ENCODE measurements around the gene KLC4. TPM values are rescaled to one million over a fixed set of nuclear protein-coding genes. Genes with fewer than 3 reads are reported as not detected.

Gene KLC4
- total RNA-seq (2022; extraction: Qiagen RNA extraction), result 5.9 to 8.6 TPM (median 7.6 TPM) in 5 replicates

DNA sequence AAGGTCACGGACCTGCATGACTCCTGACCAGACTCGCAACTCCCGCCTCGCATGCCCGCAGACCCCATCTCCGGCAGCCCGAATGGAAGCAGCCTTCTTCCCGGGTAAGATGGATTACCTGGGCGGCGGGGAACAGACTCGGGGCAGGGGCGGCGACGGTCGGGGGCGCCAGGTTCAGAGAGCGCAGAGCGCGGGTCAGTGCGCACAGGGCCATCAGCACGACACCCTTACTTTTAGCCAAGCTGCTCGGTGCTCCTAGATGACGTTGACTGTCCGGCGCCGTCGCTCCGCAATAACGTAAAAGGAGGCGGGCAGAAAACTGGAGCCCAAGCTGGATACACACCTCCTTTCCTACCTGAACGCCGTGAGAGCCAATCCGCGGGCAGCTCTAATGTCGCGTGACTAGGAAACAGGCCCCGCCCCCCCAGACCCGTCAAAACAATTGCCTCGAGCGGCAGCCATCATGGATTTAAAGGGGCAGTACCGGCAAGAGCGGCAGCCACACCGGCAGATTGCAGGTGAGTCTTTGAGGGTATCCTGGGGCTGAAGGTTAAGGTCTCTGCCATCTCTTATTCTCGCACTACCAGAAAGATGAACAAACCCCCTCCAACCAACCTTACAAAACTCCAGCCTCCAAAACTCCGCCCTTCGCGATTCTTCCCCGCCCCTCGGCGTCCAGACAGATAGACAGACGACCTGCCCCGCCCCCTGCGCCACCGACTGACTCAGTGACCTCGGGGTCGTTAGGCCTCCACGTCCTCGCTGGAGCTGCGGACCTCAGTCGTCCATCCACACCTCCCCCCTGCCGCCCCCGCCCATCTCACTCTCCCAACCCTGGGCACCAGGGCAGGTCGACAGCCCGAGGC, at the start of gene KLC4, which contains the start of gene MRPL2:
KLC4 (plus strand) TSS at position 464 of the 866 bp plus-strand sequence. CDS start 1,705 bp downstream, outside the sequence.
MRPL2 (minus strand) TSS at position 267 of the 866 bp plus-strand sequence; CDS start at position 214, 53 bp downstream.

DNA sequence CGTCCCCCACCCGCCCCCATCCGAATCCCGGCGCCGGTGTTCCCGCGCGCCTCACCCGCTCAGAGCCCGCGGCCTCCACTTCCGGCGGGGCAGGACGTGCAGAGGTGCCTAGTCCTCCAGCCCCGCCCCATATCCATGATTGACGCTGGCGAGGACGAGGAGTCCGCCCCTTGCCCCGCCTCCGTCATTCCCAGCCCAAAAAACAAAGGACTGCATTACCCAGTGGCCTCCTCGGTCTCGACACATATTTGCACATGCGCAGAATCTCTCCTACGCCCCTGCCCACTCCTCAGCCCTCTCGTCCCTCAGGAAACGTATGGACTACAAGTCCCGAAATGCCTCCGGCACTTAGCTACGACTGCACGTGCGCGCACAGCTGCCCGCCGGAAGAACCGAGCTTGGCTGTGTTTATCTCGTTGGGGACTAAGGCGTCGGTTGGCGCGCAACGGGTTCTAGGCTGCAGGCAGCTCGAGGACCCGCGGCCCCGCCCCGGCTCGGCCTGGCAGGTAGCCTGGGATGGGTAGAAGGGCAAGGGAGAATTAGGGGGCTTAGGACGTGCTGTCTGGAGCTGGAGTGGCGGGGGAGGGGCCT, 45.5 kb upstream of the KLC4 start, which contains the start of the genes KLHDC3 and MEA1:
KLHDC3 (plus strand) TSS at position 407 of the 591 bp plus-strand sequence. CDS start 2,944 bp downstream, outside the sequence.
MEA1 (minus strand) TSS at position 104 of the 591 bp plus-strand sequence. CDS start 133 bp downstream, outside the sequence.

DNA sequence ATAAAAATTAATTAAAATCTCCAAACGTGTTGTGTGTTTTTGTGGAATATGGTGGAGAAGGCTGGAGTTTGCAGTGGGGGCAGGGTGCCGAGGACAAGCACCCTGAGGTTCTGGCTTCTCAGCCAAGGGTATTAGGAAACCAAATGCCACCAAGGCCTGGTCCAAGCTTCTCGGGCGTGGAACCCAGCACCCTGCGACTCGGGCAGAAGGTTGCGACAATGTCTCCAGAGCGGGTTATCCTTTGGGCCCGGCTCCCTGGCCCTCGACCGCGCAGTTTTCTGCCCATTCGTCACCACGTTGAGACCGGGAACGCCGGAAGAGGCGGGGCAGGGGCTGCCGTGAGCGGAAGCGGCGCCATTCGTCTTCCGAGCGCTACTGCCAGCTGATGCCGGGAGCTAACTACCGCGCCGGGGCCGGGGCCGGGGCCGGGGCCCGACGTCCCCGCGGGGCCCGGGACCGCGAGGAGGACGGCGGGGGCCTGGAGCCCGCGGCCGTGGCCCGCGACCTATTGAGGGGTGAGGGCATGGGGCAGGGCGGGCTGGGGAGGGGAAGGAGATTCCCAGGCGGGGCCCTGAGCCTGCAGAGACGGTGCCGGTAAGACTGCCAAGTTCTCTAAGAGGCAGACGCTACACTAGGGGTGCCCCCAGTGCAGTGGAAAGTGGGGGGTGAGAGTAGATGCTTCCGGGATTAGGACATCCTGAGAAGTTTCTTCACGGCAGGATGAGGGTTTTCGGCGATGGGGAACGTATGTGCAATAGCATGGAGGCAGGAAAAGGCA, 38.0 kb upstream of the KLC4 start, which contains the start of gene RRP36:
RRP36 (plus strand) TSS at position 354 of the 778 bp plus-strand sequence; CDS start at position 386, 32 bp downstream.

DNA sequence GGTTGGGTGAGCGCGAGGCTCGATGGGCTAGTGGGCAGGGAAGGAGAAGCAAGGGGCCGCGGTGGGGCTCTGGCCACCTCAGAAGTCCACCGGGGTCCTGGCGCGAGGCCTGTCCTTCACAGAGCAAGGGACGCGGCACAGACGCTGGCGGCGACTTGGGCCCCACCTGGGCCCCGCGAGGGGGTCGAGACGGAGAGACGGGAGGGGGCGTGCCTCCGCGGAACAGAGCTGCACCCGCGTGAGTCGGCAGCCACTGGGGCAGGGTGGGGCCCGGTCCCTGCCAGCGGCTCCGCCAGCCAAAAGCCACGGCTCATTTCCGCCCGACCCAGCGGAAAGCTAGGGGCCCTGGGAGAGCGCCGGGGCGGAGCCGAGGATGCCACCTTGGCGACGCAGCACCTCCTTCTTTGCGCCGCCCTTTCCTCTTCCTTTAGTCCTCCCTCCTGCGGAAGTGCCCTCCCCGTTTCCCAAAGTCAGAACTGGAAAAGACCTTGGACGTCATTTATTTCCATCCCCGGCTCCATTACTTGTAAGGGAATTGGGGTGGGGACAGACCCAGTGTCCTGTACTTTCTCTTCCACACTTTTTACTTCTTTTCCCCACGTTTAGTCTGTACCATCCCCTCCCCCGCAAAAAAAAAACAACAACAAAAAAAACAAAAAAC, 5.8 kb upstream of the KLC4 start, which contains the start of gene CUL7:
CUL7 (minus strand) TSS at position 307 of the 661 bp plus-strand sequence. CDS start 1,063 bp downstream, outside the sequence.

DNA sequence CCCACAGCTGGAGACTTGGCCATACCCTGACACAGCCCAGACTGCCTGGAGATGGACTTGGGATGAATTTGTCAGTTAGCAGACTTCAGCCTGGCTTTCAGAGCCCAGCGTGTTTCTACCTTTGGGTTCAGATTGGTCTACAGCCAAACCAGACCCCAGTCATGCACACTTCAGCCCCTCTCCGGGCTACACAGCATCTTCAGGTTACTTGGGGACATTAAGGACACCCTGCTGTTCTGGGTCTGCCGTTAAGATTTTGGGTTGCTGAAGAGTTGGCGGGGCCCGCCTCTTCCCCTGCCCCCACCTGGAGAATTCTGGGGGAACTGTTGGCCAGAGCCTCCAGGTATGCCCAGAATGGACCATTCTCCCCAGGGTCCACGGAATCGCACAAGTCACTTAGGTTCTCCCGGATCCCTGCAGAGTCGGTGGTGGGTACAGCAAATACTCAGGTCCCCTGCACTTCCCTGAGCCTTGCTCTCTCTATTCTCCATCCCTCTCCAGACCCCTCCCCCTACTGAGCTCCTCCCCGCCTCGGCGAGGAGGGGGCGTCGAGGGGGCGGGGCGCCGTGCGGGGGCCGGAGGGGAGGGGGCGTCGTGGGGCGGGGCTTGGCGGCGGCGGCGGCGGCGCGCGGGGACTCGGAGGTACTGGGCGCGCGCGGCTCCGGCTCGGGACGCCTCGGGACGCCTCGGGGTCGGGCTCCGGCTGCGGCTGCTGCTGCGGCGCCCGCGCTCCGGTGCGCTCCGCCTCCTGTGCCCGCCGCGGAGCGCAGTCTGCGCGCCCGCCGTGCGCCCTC, 16.4 kb downstream of the KLC4 start, which contains the start of gene PTK7:
PTK7 (plus strand) TSS at position 645 of the 794 bp plus-strand sequence. CDS start 175 bp downstream, outside the sequence.

Other genes starting within 250 kb of the KLC4 start
- gene RPL7L1, start 180.0 kb upstream of the KLC4 start, total RNA-seq (2022; extraction: Qiagen RNA extraction), result 65.5 to 98.2 TPM (median 67.6 TPM) in 5 replicates
- not detected in 5 replicates for gene PTCRA, start 143.6 kb upstream of the KLC4 start, total RNA-seq (2022; extraction: Qiagen RNA extraction)
- 39.0 to 46.5 TPM (median 44.9 TPM) in 5 replicates for gene CNPY3, start 130.2 kb upstream of the KLC4 start, total RNA-seq (2022; extraction: Qiagen RNA extraction)
- gene GNMT, start 98.9 kb upstream of the KLC4 start, total RNA-seq (2022; extraction: Qiagen RNA extraction), result 0.10 to 0.14 TPM (median 0.12 TPM) in 4 of 5 replicates, not detected in the other
- gene PEX6, start 80.5 kb upstream of the KLC4 start, total RNA-seq (2022; extraction: Qiagen RNA extraction), result 6.7 to 10.0 TPM (median 9.7 TPM) in 5 replicates
- gene PPP2R5D, start 75.1 kb upstream of the KLC4 start, total RNA-seq (2022; extraction: Qiagen RNA extraction), result 25.0 to 30.2 TPM (median 27.5 TPM) in 5 replicates
- gene MEA1, start 45.7 kb upstream of the KLC4 start, total RNA-seq (2022; extraction: Qiagen RNA extraction), result 88.9 to 97.4 TPM (median 95.8 TPM) in 5 replicates
- 24.9 to 33.1 TPM (median 30.2 TPM) in 5 replicates for gene KLHDC3, start 45.4 kb upstream of the KLC4 start, total RNA-seq (2022; extraction: Qiagen RNA extraction)
- 67.9 to 75.6 TPM (median 70.9 TPM) in 5 replicates for gene RRP36, start 38.0 kb upstream of the KLC4 start, total RNA-seq (2022; extraction: Qiagen RNA extraction)
- gene CUL7, start 5.8 kb upstream of the KLC4 start, total RNA-seq (2022; extraction: Qiagen RNA extraction), result 6.3 to 9.0 TPM (median 7.6 TPM) in 5 replicates
- gene MRPL2, start 197 bp upstream of the KLC4 start, total RNA-seq (2022; extraction: Qiagen RNA extraction), result 58.0 to 62.4 TPM (median 60.0 TPM) in 5 replicates
- 3.9 to 5.6 TPM (median 4.8 TPM) in 5 replicates for gene PTK7, start 16.7 kb downstream of the KLC4 start, total RNA-seq (2022; extraction: Qiagen RNA extraction)
- 13.7 to 19.0 TPM (median 16.3 TPM) in 5 replicates for gene SRF, start 111.6 kb downstream of the KLC4 start, total RNA-seq (2022; extraction: Qiagen RNA extraction)
- gene CUL9, start 122.6 kb downstream of the KLC4 start, total RNA-seq (2022; extraction: Qiagen RNA extraction), result 6.6 to 11.6 TPM (median 9.9 TPM) in 5 replicates
- 70.9 to 113 TPM (median 104 TPM) in 5 replicates for gene DNPH1, start 169.8 kb downstream of the KLC4 start, total RNA-seq (2022; extraction: Qiagen RNA extraction)
- 0.03 to 0.06 TPM (median 0.05 TPM) in 5 replicates for gene TTBK1, start 183.8 kb downstream of the KLC4 start, total RNA-seq (2022; extraction: Qiagen RNA extraction)
- not detected in 5 replicates for gene SLC22A7, start 238.6 kb downstream of the KLC4 start, total RNA-seq (2022; extraction: Qiagen RNA extraction)
- 0.44 to 1.1 TPM (median 0.52 TPM) in 5 replicates for gene CRIP3, start 249.2 kb downstream of the KLC4 start, total RNA-seq (2022; extraction: Qiagen RNA extraction)